H1 (cell line): ENCODE data around the gene CDH18. TPM values are rescaled to one million over a fixed set of nuclear protein-coding genes. Genes with fewer than 3 reads are reported as not detected.

Source experiments
- CTCF ChIA-PET: fragments of 300-600 bp; sonication (Branson Sonifier 250); formaldehyde crosslinking; loops from one replicate; lab custom pipeline; 2021; ENCODE audit not compliant: partially characterized antibody; lab: Charles Lee
- POLR2A ChIA-PET: fragments of 300-600 bp; sonication (Branson Sonifier 250); formaldehyde crosslinking; loops from one replicate; lab custom pipeline; 2021; ENCODE audit warnings: inconsistent platforms; ENCODE audit not compliant: partially characterized antibody; lab: Charles Lee
- DNase-seq, 2 experiments: peaks; one replicate each; pipeline versions ENCODE4 v3.0.0 to v3.0.0-alpha.2; 2010 to 2022; ENCODE audit warnings: low spot score in 2 of 2, low read depth in 1 of 2, mixed read lengths in 1 of 2
- FAIRE-seq: peaks from 2 replicates; lab custom pipeline; 2011; peaks lifted over from hg19 to GRCh38; lab: Jason Lieb, UNC
- H2AFZ ChIP-seq: 2 replicates; pipeline ENCODE4 v1.8.1; 2012; ENCODE audit warnings: low read length, inconsistent platforms
- H2AK5ac ChIP-seq: 2 replicates; pipeline ENCODE4 v1.6.1; 2013; ENCODE audit warnings: low read depth, low read length
- H2BK120ac ChIP-seq: replicated peaks from 2 replicates; pipeline ENCODE3; 2013; ENCODE audit warnings: low read depth, low read length, inconsistent platforms
- H2BK12ac ChIP-seq: 2 replicates; pipeline ENCODE4 v1.6.1; 2013; ENCODE audit warnings: low read depth, low read length
- H2BK15ac ChIP-seq: 2 replicates; pipeline ENCODE4 v1.6.1; 2013; ENCODE audit warnings: low read length
- H2BK20ac ChIP-seq: 2 replicates; pipeline ENCODE4 v1.6.1; 2013; ENCODE audit warnings: low read length
- H2BK5ac ChIP-seq: 2 replicates; pipeline ENCODE4 v1.6.1; 2013; ENCODE audit warnings: low read depth, low read length
- H3K14ac ChIP-seq: 2 replicates; pipeline ENCODE4 v1.6.1; 2013; ENCODE audit warnings: inconsistent platforms; ENCODE audit not compliant: insufficient read length
- H3K18ac ChIP-seq: 2 replicates; pipeline ENCODE4 v1.6.1; 2013; ENCODE audit warnings: low read length; ENCODE audit errors: extremely low read depth
- H3K23ac ChIP-seq: 2 replicates; pipeline ENCODE4 v1.6.1; 2013; ENCODE audit warnings: inconsistent platforms; ENCODE audit not compliant: insufficient read length
- H3K23me2 ChIP-seq: 2 replicates; pipeline ENCODE4 v1.6.1; 2013; ENCODE audit warnings: low read depth, low read length
- H3K27ac ChIP-seq: 2 replicates; pipeline ENCODE4 v1.6.1; 2011; ENCODE audit warnings: low read depth, low read length, inconsistent platforms
- H3K27me3 ChIP-seq, 4 experiments: replicated peaks in 1 of 4; 1 replicate in 1 of 4; 2 replicates in 3 of 4; pipeline versions ENCODE4 v1.6.1 to v1.8.1; 2011 to 2013; ENCODE audit warnings: low read length in 3 of 4, mild to moderate bottlenecking in 3 of 4, inconsistent platforms in 2 of 4, mixed read lengths in 2 of 4, moderate library complexity in 1 of 4; ENCODE audit not compliant: control insufficient read depth in 3 of 4, insufficient read depth in 3 of 4; ENCODE audit errors: extremely low read depth in 1 of 4
- H3K36me3 ChIP-seq, 4 experiments: 2 replicates each; pipeline versions ENCODE4 v1.6.1 to v1.8.1; 2011 to 2013; ENCODE audit warnings: mild to moderate bottlenecking in 4 of 4, low read length in 3 of 4, moderate library complexity in 2 of 4, control low read depth in 1 of 4, inconsistent platforms in 1 of 4; ENCODE audit not compliant: insufficient read depth in 4 of 4, control insufficient read depth in 2 of 4
- H3K4ac ChIP-seq: replicated peaks from 2 replicates; pipeline ENCODE3; 2013; ENCODE audit warnings: low read length, low read depth, mixed read lengths, inconsistent platforms; ENCODE audit not compliant: insufficient read length
- H3K4me1 ChIP-seq, 4 experiments: replicated peaks in 1 of 4; 1 replicate in 1 of 4; 2 replicates in 3 of 4; pipeline versions ENCODE4 v1.6.1 to v1.8.1; 2011 to 2013; ENCODE audit warnings: low read length in 3 of 4, inconsistent platforms in 2 of 4, mixed read lengths in 1 of 4; ENCODE audit not compliant: insufficient read depth in 4 of 4, control insufficient read depth in 3 of 4
- H3K4me2 ChIP-seq, 2 experiments: 2 replicates each; pipeline versions ENCODE4 v1.6.1 to v1.8.1; 2011 to 2013; ENCODE audit warnings: low read depth in 2 of 2, low read length in 2 of 2, control low read depth in 1 of 2, inconsistent platforms in 1 of 2, mild to moderate bottlenecking in 1 of 2; ENCODE audit not compliant: insufficient read depth in 1 of 2
- H3K4me3 ChIP-seq, 4 experiments: fragments of 200-600, 300-600 bp in 1 of 4; sonication (generic), shearing (Covaris generic), sonication (Bioruptor Twin) in 1 of 4; 2 replicates each; pipeline versions ENCODE4 v1.5.1 to v1.8.1; 2011 to 2016; ENCODE audit warnings: low read length in 4 of 4, low read depth in 3 of 4, control low read depth in 2 of 4, inconsistent platforms in 2 of 4, mild to moderate bottlenecking in 2 of 4, mixed read lengths in 1 of 4, moderate library complexity in 1 of 4; ENCODE audit not compliant: insufficient read depth in 2 of 4; ENCODE audit errors: extremely low read depth in 1 of 4
- H3K56ac ChIP-seq: replicated peaks from 2 replicates; pipeline ENCODE3; 2013; ENCODE audit warnings: low read depth, mild to moderate bottlenecking, mixed read lengths, low read length, inconsistent platforms; ENCODE audit not compliant: insufficient read length
- H3K79me1 ChIP-seq: 2 replicates; pipeline ENCODE4 v1.6.1; 2013; ENCODE audit warnings: low read depth, low read length, control low read depth
- H3K79me2 ChIP-seq, 2 experiments: 2 replicates each; pipeline versions ENCODE4 v1.6.1 to v1.8.1; 2012 to 2013; ENCODE audit warnings: low read length in 2 of 2, mild to moderate bottlenecking in 2 of 2, inconsistent platforms in 1 of 2; ENCODE audit not compliant: insufficient read depth in 2 of 2, control insufficient read depth in 1 of 2
- H3K9ac ChIP-seq, 4 experiments: replicated peaks in 1 of 4; 1 replicate in 1 of 4; 2 replicates in 3 of 4; pipeline versions ENCODE4 v1.6.1 to v1.8.1; 2011 to 2013; ENCODE audit warnings: low read depth in 3 of 4, low read length in 3 of 4, control low read depth in 2 of 4, mild to moderate bottlenecking in 2 of 4, moderate library complexity in 2 of 4, inconsistent platforms in 1 of 4; ENCODE audit errors: extremely low read depth in 1 of 4
- H3K9me3 ChIP-seq, 2 experiments: 2 replicates each; pipeline versions ENCODE4 v1.6.1 to v1.8.1; 2012 to 2013; ENCODE audit warnings: mild to moderate bottlenecking in 2 of 2, moderate library complexity in 2 of 2, control low read depth in 1 of 2, inconsistent platforms in 1 of 2, low read depth in 1 of 2, low read length in 1 of 2, mixed read lengths in 1 of 2; ENCODE audit not compliant: insufficient read depth in 2 of 2
- H4K20me1 ChIP-seq, 2 experiments: replicated peaks in 1 of 2; 2 replicates each; pipeline versions ENCODE3 to v1.8.1; 2011 to 2013; ENCODE audit warnings: inconsistent platforms in 2 of 2, low read length in 2 of 2, mild to moderate bottlenecking in 1 of 2; ENCODE audit not compliant: insufficient read depth in 2 of 2, control insufficient read depth in 1 of 2
- H4K5ac ChIP-seq: 2 replicates; pipeline ENCODE4 v1.6.1; 2013; ENCODE audit warnings: low read length, low read depth, mixed read lengths, inconsistent platforms; ENCODE audit not compliant: insufficient read length
- H4K8ac ChIP-seq: 2 replicates; pipeline ENCODE4 v1.8.0; 2013; ENCODE audit warnings: mild to moderate bottlenecking, moderate library complexity, low read length, inconsistent platforms; ENCODE audit not compliant: insufficient read depth; ENCODE audit errors: extremely low read depth
- H4K91ac ChIP-seq: replicated peaks from 2 replicates; pipeline ENCODE3; 2013; ENCODE audit warnings: low read length, mixed read lengths, inconsistent platforms; ENCODE audit not compliant: insufficient read length
- SP1 ChIP-seq: IDR thresholded peaks from 2 replicates; pipeline ENCODE4 v1.6.1; 2011; ENCODE audit warnings: low read depth, low read length
- TEAD4 ChIP-seq: IDR thresholded peaks from 2 replicates; pipeline ENCODE4 v1.6.1; 2012; ENCODE audit warnings: low read depth, low read length, inconsistent platforms, mixed read lengths
- WGBS, 2 experiments: shearing (Covaris generic) in 1 of 2; methylation state at CpG; one replicate each; pipeline versions ENCODE4 v1.1.6 to v1.1.7; 2013 to 2015; ENCODE audit warnings: low lambda C conversion rate in 2 of 2, mixed read lengths in 2 of 2, inconsistent platforms in 1 of 2, low coverage in 1 of 2, missing lambda C conversion rate in 1 of 2; ENCODE audit not compliant: insufficient replicate concordance in 2 of 2, insufficient coverage in 1 of 2, insufficient read length in 1 of 2; ENCODE audit errors: extremely low coverage in 1 of 2, missing lambda C conversion rate in 1 of 2; 5-methylcytosine and 5-hydroxymethylcytosine counted together
- polyA plus RNA-seq, 7 experiments: library from polyadenylated mRNA; depleted of rRNA in 3 of 7; stranded (reverse) in 5 of 7; unstranded in 2 of 7; fragments of >200 nt in 5 of 7; fragments of 200-250 nt in 2 of 7; gene quantifications; 1 replicate in 5 of 7; 2 replicates in 1 of 7; 4 replicates in 1 of 7; pipeline versions ENCODE4 v1.2.1 to v1.2.3, GENCODE V29; 2011 to 2013; ENCODE audit warnings: missing spikeins in 2 of 7, mixed read lengths in 2 of 7
- total RNA-seq: library from RNA; stranded (reverse); fragmentation: NEBNext Ultra II Directional; extraction: Animal tissue kit (Norgen Biotek cat#: 25700); gene quantifications from 2 replicates; pipeline ENCODE4 v1.2.1, GENCODE V29; 2021
- TF ChIP-seq, protein P1 (sequence below): IDR thresholded peaks from 2 replicates; pipeline ENCODE4 v1.6.1; 2012; ENCODE audit warnings: inconsistent platforms

Gene CDH18
- total and polyA plus RNA-seq, 2 of the 8 experiments (the other 6 are each of a cell fraction or from before 2014, with no cell fraction given) = 0.30 to 0.32 TPM

DNA sequence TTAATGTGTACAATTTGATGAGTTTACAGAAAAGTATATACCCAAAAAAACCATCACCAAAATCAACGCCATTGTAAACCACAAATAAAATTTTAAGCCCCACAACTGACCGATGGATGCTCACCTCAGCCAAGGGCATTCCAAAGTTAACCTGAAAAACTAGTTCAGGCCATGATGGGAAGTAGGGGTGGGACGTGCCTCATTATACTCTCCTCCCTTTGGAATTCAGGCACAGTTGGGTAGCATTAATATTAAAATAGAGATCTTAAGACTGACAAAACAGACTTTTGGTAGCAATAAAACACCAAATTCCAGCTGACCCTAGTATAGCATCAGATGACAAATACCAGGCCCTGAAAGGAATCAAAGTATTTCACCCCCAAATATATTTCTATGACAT is 129.0 kb downstream of the CDH18 start:
- peaks cover 0 to 5% (median 0%) of the 10 kb centered on the region in 4 experiments; a peak in 1 of 7 replicates for H3K4me1 ChIP-seq

More for the DNA sequence above, 129.0 kb downstream of the CDH18 start:
- ChIA-PET CTCF (no interaction called here), POLR2A (no interaction called here)
- no peak overlapping the region for H3K9ac ChIP-seq
- H2AK5ac ChIP-seq = no peak overlapping the region
- no peak overlapping the region for H4K8ac ChIP-seq
- H4K5ac ChIP-seq = peak overlapping the region; percentile 96
- no peak overlapping the region for H2BK12ac ChIP-seq
- no peak overlapping the region for H2AFZ ChIP-seq
- H3K14ac ChIP-seq = no peak overlapping the region
- H3K79me1 ChIP-seq = no peaks in the 10 kb centered on the region
- FAIRE-seq (peak; percentile 57), DNase-seq (no peak)
- no peaks in the 10 kb centered on the region for H3K79me2 ChIP-seq
- no peak overlapping the region; a peak in 1 of 4 replicates for H3K4me2 ChIP-seq
- no peak overlapping the region; a peak in 1 of 8 replicates for H3K4me3 ChIP-seq
- H4K20me1 ChIP-seq = no peaks in the 10 kb centered on the region
- no peak overlapping the region for H2BK120ac ChIP-seq
- no peak overlapping the region for H3K23ac ChIP-seq
- no peak overlapping the region for H3K27ac ChIP-seq
- TF ChIP-seq, protein P1, sequence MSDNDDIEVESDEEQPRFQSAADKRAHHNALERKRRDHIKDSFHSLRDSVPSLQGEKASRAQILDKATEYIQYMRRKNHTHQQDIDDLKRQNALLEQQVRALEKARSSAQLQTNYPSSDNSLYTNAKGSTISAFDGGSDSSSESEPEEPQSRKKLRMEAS = no peak
- 0 out of 2 replicates have a peak, but pooled peaks have one; percentile 31 for TF ChIP-seq SP1
- TF ChIP-seq TEAD4 = peak; percentile 37; the same call in 1 of the 2 replicates
- WGBS, 2 experiments = 50% methylated on average over 3 of the region's 3 CpGs; no CpG with 5 or more reads in 1 of the 2 experiments
- H2BK15ac ChIP-seq = no peak overlapping the region
- no peak overlapping the region for H2BK5ac ChIP-seq
- H3K4ac ChIP-seq = no peak overlapping the region
- no peaks in the 10 kb centered on the region for H3K23me2 ChIP-seq
- H3K36me3 ChIP-seq = no peaks in the 10 kb centered on the region
- H2BK20ac ChIP-seq = no peak overlapping the region
- H3K27me3 ChIP-seq = no peaks in the 10 kb centered on the region
- H3K9me3 ChIP-seq = no peaks in the 10 kb centered on the region
- no peak overlapping the region for H3K56ac ChIP-seq
- no peak overlapping the region for H4K91ac ChIP-seq
- H3K18ac ChIP-seq = no peak overlapping the region
